Measurements from ENCODE around the gene CRIM1.

The CRIM1 gene

GRCh38 chr2:36559221-36559942, 203.8 kb downstream of the CRIM1 start:
- no peak for DNase-seq

GRCh38 chr2:36560726-36561125, 205.1 kb downstream of the CRIM1 start:
- no peak for DNase-seq

DNA sequence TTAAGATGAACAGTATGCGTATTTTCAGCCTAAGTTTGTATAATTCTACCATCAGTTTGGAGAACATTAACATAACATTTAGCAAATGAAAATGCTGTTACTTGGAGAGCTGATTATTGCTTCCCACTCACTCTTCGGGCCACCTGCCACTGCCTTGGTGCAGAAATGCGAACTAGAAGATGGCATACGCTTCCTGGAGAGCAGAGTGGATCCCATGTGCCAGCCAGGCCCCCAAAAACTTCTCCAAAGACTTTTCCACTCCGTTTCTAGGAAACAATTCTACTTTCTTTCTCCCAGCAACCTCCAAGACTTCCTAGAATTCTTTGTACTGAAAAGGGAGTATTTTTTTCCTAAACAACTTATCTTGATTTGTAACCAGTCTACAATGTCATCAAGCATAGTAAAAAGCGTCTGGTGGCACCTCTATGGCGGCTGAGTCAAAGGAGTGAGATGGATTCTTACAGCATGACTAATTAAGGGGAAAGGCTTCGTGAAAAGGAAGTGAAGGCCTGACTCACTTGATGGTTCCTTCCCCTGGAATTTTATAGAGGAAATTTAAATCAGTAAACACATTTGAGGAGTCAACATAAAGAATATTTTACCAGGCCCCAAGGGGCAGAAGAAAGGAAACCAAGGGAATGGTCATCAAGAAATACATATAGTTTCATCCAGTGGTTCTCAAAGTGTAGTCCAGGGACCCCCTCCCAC, 205.8 kb downstream of the CRIM1 start:
- DNase-seq, result no peak

DNA sequence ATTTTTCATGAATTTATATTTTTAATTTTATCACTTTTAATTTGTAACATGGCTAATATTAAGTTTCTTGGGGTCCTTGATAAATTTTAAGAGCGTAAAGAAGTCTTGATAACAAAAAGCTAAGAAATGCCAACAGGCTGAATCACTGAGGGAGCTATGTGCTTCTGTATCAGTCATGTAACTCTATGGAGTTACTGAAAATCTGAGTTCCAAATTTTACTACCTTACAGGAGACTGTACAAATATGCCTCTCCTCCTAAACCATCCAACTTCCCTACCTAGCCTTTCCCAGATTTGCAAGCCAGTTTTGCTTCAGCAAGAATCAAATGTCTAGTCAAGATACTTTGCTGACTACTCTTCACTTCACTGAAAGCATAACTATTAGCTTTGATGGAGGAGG, 206.7 kb downstream of the CRIM1 start:
- no peak for DNase-seq

- DNase-seq, result no peak
Measured at GRCh38 chr2:36562973-36563532, 207.5 kb downstream of the CRIM1 start.

GRCh38 chr2:36564377-36564930, 208.9 kb downstream of the CRIM1 start:
- DNase-seq, result no peak

- no peak for DNase-seq
Measured at GRCh38 chr2:36565712-36566111, 210.1 kb downstream of the CRIM1 start.

DNA sequence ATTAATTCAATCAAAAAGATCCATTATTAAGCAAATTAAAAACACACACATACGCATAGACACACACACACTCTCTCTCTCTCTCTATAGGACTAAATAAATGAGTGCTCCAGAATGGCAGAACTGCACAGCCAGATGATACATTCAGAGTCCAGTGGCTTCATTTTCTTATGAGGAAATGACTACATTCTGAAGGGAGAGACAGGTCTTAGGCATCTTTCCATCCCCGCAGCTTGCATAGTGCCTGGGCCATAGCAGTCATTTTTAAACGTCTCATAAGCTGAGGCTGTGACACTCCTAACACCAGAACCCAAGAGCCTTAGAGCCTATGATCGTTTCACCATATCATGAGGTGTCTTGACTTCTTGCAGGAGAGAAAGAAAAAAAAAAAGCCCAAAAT, 211.3 kb downstream of the CRIM1 start:
- DNase-seq, result no peak

- no peak for DNase-seq
Measured at GRCh38 chr2:36567711-36568408, 212.3 kb downstream of the CRIM1 start.

- DNase-seq, result no peak
Measured at GRCh38 chr2:36568516-36569246, 213.1 kb downstream of the CRIM1 start.

GRCh38 chr2:36569267-36569856, 213.8 kb downstream of the CRIM1 start:
- DNase-seq, result no peak

GRCh38 chr2:36570416-36570815, 214.8 kb downstream of the CRIM1 start:
- no peak for DNase-seq

- DNase-seq, result no peak
Measured at GRCh38 chr2:36572054-36572718, 216.6 kb downstream of the CRIM1 start.

GRCh38 chr2:36572719-36573059, 217.1 kb downstream of the CRIM1 start:
- DNase-seq, result no peak

DNA sequence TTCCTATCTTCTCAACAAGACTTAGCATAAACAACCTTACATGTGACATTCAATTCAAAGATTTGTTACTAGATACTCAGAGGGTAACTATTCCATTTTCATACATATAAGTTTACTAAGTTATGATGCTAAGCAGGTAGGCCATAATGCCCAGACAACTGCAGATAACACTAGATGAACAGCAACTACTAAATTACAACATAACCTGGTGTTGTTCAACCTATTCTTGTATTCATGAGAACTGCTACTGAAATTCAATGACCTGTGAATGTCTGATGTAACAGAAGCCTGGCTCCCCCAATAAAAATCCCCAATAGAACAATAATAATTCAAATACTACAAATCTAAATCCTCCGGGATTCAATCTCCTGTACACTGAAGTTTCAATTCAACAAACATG, 217.6 kb downstream of the CRIM1 start:
- DNase-seq, result no peak

DNA sequence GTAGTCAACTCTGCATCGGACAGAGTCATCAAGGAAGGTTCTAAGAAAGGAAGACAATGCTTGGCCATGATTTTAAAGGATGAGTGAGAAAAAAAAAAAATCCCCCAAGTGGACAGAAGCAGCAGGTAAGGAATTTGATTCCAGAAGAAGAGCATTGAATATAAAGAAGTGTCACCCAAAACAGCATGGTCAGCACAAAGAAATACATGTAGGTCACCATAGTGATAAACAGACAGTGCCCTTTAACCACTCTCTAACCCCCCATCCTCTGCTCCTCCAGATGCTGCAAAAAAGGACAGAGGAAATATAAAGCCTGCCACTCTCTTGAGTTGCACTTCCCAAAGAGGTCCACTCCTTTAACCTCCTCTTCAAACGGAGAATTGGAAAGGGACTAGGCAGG, 219.0 kb downstream of the CRIM1 start:
- DNase-seq, result no peak

- DNase-seq, result no peak
Measured at GRCh38 chr2:36577884-36578283, 222.3 kb downstream of the CRIM1 start.

GRCh38 chr2:36578343-36579296, 223.0 kb downstream of the CRIM1 start:
- DNase-seq, result no peak

GRCh38 chr2:36579297-36579664, 223.7 kb downstream of the CRIM1 start:
- DNase-seq, result no peak

DNA sequence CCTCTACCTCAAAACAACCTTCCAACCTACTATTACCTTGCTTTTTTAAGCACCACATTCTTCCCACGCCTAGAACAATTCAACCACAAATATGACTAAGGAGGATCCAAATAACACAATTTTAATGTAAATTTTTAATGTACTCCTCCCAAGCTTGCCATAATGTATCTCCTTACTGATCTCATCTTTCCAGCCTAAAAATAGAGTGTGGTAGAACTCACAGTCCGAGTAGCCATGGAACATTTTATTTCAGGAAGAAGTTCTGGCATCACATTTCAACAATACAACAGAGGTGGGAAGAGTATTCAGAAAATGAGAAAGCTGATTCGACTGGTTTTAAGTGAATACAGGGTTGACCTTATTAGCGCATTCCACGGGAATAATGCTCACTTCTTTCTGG, 227.0 kb downstream of the CRIM1 start:
- no peak for DNase-seq

- DNase-seq, result no peak
Measured at GRCh38 chr2:36582951-36583350, 227.4 kb downstream of the CRIM1 start.
